Measurements from ENCODE around the gene RFTN1. TPM values are rescaled to one million over a fixed set of nuclear protein-coding genes. Genes with fewer than 3 reads are reported as not detected.

The RFTN1 gene
- total and polyA plus RNA-seq, 4 donors: 33.8 to 82.5 (median 53.4) TPM

DNA sequence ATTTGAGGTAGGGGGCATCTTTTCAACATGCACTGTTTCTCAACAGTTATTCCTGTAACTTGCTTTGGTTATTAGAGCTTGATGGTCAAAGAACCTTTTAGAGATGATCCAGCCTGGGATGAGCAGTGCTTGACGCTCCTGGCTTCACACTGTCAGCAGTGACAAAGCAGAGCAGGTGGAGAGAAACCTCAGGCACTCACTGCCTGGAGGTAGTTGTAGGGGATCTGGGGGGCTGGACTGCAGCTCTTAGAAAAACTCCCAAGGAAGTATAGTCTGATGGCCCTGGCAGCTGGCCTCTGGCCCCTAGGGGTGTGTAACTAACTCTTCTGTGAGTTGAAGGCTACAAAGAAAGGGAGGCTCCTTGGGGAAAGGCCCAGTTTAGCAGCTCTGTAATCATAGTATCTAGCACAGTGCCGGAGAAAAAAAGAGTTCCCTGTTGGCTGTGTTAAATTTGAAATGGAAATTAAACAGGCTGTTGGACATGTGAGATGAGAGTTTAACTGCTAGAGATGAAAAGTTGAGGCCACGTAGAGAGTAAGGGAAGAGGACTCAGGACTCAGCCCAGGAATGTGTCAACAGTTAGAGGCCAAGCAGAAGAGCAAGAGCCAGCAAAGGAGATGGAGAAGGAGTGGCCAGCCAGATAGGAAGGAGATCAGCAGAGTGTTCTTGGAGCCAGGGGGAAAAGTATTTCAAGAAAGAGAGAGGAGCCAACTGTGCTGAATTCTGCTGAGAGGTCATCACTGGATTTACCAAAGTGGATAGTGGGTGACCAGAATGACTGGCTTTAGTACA is 234.3 kb downstream of the RFTN1 start:
- Histone ChIP-seq H3K9ac (ENCODE audit: insufficient read depth in 1 of 2, low read length in 2 of 2) (no peak overlapping the region), H3K27ac (ENCODE audit: low read depth in 1 of 2, low read length in 1 of 2) (no peak overlapping the region), H3K36me3 (ENCODE audit: control insufficient read depth in 4 of 4, insufficient read depth in 4 of 4, low read length in 4 of 4) (peaks cover 3 to 11% (median 6%) of the 10 kb centered on the region in 4 donors), H3K27me3 (ENCODE audit: control insufficient read depth in 3 of 3, insufficient read depth in 3 of 3, low read length in 2 of 3) (no peaks in the 10 kb centered on the region), H3K4me3 (no peak overlapping the region), H3K4me1 (ENCODE audit: control insufficient read depth in 5 of 5, insufficient read depth in 5 of 5, low read length in 5 of 5) (peaks cover 0 to 12% (median 0%) of the 10 kb centered on the region in 5 donors), H3K9me3 (ENCODE audit: control insufficient read depth in 4 of 4, insufficient read depth in 3 of 4, low read length in 3 of 4) (no peaks in the 10 kb centered on the region)
- no peak for ATAC-seq (ENCODE audit: insufficient read depth, low FRiP score)
- WGBS, 2 donors: 83 to 88% methylated on average over 3 of the region's 3 CpGs
- DNase-seq: no peak
- TF ChIP-seq, protein P1, sequence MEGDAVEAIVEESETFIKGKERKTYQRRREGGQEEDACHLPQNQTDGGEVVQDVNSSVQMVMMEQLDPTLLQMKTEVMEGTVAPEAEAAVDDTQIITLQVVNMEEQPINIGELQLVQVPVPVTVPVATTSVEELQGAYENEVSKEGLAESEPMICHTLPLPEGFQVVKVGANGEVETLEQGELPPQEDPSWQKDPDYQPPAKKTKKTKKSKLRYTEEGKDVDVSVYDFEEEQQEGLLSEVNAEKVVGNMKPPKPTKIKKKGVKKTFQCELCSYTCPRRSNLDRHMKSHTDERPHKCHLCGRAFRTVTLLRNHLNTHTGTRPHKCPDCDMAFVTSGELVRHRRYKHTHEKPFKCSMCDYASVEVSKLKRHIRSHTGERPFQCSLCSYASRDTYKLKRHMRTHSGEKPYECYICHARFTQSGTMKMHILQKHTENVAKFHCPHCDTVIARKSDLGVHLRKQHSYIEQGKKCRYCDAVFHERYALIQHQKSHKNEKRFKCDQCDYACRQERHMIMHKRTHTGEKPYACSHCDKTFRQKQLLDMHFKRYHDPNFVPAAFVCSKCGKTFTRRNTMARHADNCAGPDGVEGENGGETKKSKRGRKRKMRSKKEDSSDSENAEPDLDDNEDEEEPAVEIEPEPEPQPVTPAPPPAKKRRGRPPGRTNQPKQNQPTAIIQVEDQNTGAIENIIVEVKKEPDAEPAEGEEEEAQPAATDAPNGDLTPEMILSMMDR (IDR thresholded peaks at IDR 0.05; ENCODE audit: control extremely low read depth, extremely low read depth): no peak

DNA sequence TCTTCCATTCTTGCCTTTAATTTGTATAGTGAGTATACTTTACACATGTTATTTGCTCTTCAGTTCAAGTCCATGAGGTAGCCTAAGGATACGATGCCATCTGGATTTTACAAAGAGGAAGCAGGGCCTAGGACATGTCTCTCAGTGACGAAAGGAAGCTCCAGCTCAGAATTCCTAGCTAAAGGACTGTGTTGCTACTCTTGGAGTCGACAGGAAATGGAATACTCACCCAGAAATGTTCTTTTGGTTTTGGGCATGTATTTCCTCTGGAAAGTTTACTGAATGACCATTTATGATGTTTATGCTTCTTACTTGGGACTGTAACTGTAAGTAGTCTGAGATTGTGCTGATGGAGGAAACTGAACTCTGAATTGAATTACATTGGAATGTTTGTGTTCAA is 236.0 kb downstream of the RFTN1 start:
- Histone ChIP-seq H3K4me1 (ENCODE audit: control insufficient read depth in 5 of 5, insufficient read depth in 5 of 5, low read length in 5 of 5) (peaks cover 0 to 12% (median 0%) of the 10 kb centered on the region in 5 donors), H3K27ac (ENCODE audit: low read depth in 1 of 2, low read length in 1 of 2) (no peak overlapping the region), H3K9me3 (ENCODE audit: control insufficient read depth in 4 of 4, insufficient read depth in 3 of 4, low read length in 3 of 4) (no peaks in the 10 kb centered on the region), H3K4me3 (no peak overlapping the region), H3K9ac (ENCODE audit: insufficient read depth in 1 of 2, low read length in 2 of 2) (no peak overlapping the region), H3K36me3 (ENCODE audit: control insufficient read depth in 4 of 4, insufficient read depth in 4 of 4, low read length in 4 of 4) (peaks cover 3 to 9% (median 4%) of the 10 kb centered on the region in 4 donors), H3K27me3 (ENCODE audit: control insufficient read depth in 3 of 3, insufficient read depth in 3 of 3, low read length in 2 of 3) (no peaks in the 10 kb centered on the region)
- TF ChIP-seq, protein P1 (IDR thresholded peaks at IDR 0.05; ENCODE audit: control extremely low read depth, extremely low read depth): no peak
- ATAC-seq (ENCODE audit: insufficient read depth, low FRiP score): no peak
- 88 to 89% methylated on average over 3 of the region's 3 CpGs for WGBS, 2 donors
- no peak for DNase-seq

DNA sequence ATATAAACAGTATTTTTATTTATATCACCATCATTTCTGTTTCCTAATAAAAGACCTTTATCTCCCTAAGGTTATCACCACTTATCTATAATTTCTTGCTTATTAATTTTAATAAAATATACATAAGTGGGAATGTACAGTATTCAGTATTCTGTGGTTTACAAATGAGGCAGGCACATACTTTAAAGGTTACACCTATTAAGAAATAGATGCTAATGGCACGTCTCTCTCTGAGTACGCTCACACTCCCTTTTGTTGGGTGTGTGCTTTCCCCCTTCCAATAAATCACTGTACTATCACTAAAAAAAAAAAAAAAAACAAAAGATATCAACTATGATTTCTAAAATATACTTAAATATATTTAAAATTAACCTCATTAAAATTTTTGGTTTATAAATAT is 239.6 kb downstream of the RFTN1 start:
- H3K9ac ChIP-seq (ENCODE audit: insufficient read depth in 1 of 2, low read length in 2 of 2): no peak overlapping the region
- no peak overlapping the region for H3K4me3 ChIP-seq
- peaks cover 0 to 8% (median 0%) of the 10 kb centered on the region in 5 donors for H3K4me1 ChIP-seq (ENCODE audit: control insufficient read depth in 5 of 5, insufficient read depth in 5 of 5, low read length in 5 of 5)
- no peak overlapping the region for H3K27ac ChIP-seq (ENCODE audit: low read depth in 1 of 2, low read length in 1 of 2)
- H3K9me3 ChIP-seq (ENCODE audit: control insufficient read depth in 4 of 4, insufficient read depth in 3 of 4, low read length in 3 of 4): no peaks in the 10 kb centered on the region
- ATAC-seq (ENCODE audit: insufficient read depth, low FRiP score): no peak
- DNase-seq: no peak
- TF ChIP-seq, protein P1 (IDR thresholded peaks at IDR 0.05; ENCODE audit: control extremely low read depth, extremely low read depth): no peak
- WGBS, 2 donors: 95 to 96% methylated on average over 2 of the region's 2 CpGs
- no peaks in the 10 kb centered on the region for H3K27me3 ChIP-seq (ENCODE audit: control insufficient read depth in 3 of 3, insufficient read depth in 3 of 3, low read length in 2 of 3)
- H3K36me3 ChIP-seq (ENCODE audit: control insufficient read depth in 4 of 4, insufficient read depth in 4 of 4, low read length in 4 of 4): peaks cover 7 to 16% (median 11%) of the 10 kb centered on the region in 4 donors
